ENCODE data around the gene ABCB4. TPM values are rescaled to one million over a fixed set of nuclear protein-coding genes. Genes with fewer than 3 reads are reported as not detected.
"Not testable (repeated sequence)": the region's sequence is repeated elsewhere in the genome, so short reads cannot be mapped to it uniquely, and the experiment has no call there.

Gene ABCB4
- polyA plus RNA-seq, 3 donors: 0.06 to 0.27 TPM; not detected in 1

DNA sequence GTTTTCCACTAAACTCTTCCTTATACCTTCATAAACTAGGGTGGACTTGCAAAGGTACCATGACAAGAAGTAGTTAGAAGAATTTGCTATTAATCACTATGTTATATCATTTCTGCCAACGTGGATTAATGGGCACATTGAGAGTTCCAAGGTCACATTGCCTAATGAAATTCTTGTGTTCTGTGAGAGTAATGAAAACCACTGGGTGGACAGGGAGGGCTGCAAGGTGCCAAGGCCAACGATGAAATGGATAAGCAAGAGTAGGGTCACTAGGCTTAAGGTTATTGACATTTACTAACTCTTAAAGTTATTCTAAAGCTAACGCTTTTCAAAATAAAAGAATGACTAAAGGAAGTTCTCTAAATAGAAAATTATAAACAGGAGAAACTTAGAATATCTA, 6.6 kb upstream of the ABCB4 start:
- H3K27ac ChIP-seq (ENCODE audit: low read depth, low read length): no peak overlapping the region
- 32 to 69% (median 61%) methylated on average over 3 of the region's 3 CpGs for WGBS, 3 donors

- no peak overlapping the region for H3K27ac ChIP-seq (ENCODE audit: low read depth, low read length)
- 89 to 97% (median 90%) methylated on average over 2 of the region's 2 CpGs for WGBS, 3 donors
These were observed 4.9 kb upstream of the ABCB4 start for GRCh38 chr7:87480386-87480785.

DNA sequence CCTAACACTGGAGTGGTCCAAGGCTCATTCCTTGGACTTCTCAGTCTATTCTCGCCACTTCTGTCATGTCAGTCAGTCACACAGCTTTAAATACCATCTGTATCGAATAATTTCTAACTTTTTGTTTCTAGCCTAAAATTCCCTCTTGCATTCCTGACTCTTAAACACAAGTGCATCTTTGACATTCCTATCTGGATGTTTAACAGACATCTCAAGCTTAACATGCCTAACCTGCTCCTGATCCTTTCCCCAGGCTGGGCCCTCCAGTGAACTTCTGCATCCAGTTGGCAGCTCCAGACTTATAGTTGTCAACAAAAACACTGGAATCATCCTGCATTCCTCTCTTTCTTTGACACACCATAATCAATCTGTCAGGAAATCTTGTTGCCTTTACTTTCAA, 4.5 kb upstream of the ABCB4 start:
- no peak overlapping the region for H3K27ac ChIP-seq (ENCODE audit: low read depth, low read length)
- 77 to 85% (median 83%) methylated on average over 2 of the region's 2 CpGs for WGBS, 3 donors

GRCh38 chr7:87476179-87476557, 688 bp upstream of the ABCB4 start:
- 56 to 64% (median 56%) methylated on average over 8 of the region's 8 CpGs for WGBS, 3 donors

GRCh38 chr7:87474533-87475358, 734 bp downstream of the ABCB4 start:
- 12 to 19% (median 16%) methylated on average over 14 of the region's 14 CpGs for WGBS, 3 donors
- no peak overlapping the region for H3K27ac ChIP-seq (ENCODE audit: low read depth, low read length)

More at GRCh38 chr7:87476179-87476557, 688 bp upstream of the ABCB4 start:
- H3K27ac ChIP-seq (ENCODE audit: low read depth, low read length): no peak overlapping the region

- no peak overlapping the region for H3K27ac ChIP-seq (ENCODE audit: low read depth, low read length)
- WGBS, 3 donors: 38 to 58% (median 38%) methylated on average over 2 of the region's 2 CpGs
These were observed 1.5 kb downstream of the ABCB4 start for GRCh38 chr7:87473986-87474385.

GRCh38 chr7:87473192-87473591, 2.3 kb downstream of the ABCB4 start:
- no peak overlapping the region for H3K27ac ChIP-seq (ENCODE audit: low read depth, low read length)

GRCh38 chr7:87471473-87471872, 4.0 kb downstream of the ABCB4 start:
- WGBS, 3 donors: 66 to 84% (median 72%) methylated on average over 2 of the region's 2 CpGs
- no peak overlapping the region for H3K27ac ChIP-seq (ENCODE audit: low read depth, low read length)

More at GRCh38 chr7:87473192-87473591, 2.3 kb downstream of the ABCB4 start:
- WGBS, 3 donors: 58 to 68% (median 65%) methylated on average over 2 of the region's 2 CpGs

GRCh38 chr7:87469204-87469603, 6.3 kb downstream of the ABCB4 start:
- H3K27ac ChIP-seq (ENCODE audit: low read depth, low read length): not testable (repeated sequence)

GRCh38 chr7:87465534-87465880, 10.0 kb downstream of the ABCB4 start:
- H3K27ac ChIP-seq (ENCODE audit: low read depth, low read length): not testable (repeated sequence)
- WGBS, 3 donors: 85 to 93% (median 91%) methylated on average over 6 to 7 of the region's 7 CpGs

- H3K27ac ChIP-seq (ENCODE audit: low read depth, low read length): not testable (repeated sequence)
- WGBS, 3 donors: 42 to 76% (median 76%) methylated on average over 16 of the region's 16 CpGs
These were observed 10.5 kb downstream of the ABCB4 start for GRCh38 chr7:87464830-87465533.

DNA sequence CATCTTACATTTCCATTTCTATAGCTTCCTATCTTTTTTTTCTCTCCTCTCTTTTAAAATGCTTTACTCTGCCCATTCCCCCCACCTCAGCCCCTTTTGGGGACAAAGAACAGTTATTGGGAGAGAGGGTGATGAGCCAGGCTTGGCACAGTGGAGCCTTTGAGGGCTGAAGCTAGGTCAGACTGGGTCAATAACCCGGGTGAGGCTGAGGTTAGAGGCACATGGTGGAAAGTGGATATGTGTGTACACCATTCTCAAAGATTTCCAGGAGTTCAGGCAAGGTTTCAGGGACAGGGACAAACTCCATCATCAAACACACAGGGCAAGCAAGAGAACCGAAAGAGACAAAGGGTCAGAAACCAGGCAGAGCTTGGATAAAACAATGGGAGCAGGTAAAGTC, 11.5 kb downstream of the ABCB4 start:
- 82 to 87% (median 84%) methylated on average over 2 of the region's 2 CpGs for WGBS, 3 donors
- no peak overlapping the region for H3K27ac ChIP-seq (ENCODE audit: low read depth, low read length)

GRCh38 chr7:87460444-87460843, 15.0 kb downstream of the ABCB4 start:
- WGBS, 3 donors: 92 to 94% (median 92%) methylated on average over 3 of the region's 3 CpGs
- H3K27ac ChIP-seq (ENCODE audit: low read depth, low read length): not testable (repeated sequence)

DNA sequence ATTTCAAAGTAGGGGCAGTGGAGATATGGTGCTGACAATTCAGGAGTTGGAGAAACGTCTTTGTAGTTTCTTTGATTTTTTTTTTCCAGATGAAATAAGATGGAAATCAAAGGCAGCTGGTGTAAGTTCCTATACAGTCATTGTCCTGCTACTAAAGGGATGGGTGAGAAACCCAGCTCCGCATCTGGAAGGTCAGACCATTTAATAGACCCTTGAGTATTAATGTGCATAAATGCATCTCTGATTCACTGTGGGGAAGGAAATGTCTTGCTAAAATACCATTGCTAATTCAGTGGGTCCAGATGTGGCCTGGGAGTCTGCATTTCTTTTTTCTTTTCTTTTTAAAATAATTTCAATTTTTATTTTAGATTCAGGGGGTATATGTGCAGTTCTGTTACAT, 15.5 kb downstream of the ABCB4 start:
- no peak overlapping the region for H3K27ac ChIP-seq (ENCODE audit: low read depth, low read length)
- WGBS, 3 donors: 81 to 89% (median 83%) methylated on average over 2 of the region's 2 CpGs

DNA sequence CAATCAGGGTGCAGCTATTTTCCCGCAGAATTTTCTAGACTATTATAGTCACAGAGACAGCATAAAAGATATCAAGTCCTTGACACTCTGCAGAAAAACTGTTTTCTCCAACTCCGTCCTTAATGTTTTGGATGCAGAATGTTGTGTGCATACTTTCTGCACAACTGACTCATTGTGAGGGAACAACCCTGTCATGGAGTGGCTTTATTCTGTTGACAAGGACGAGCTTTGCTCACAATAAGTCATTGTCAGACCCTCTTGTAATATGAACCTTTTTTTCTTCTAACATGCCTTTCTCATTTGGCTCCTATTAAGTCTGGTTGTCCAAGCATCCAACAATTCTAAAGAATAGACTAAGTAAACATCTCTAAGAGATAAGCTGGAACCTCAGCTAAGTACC, 17.3 kb downstream of the ABCB4 start:
- no peak overlapping the region for H3K27ac ChIP-seq (ENCODE audit: low read depth, low read length)
- 58 to 79% (median 75%) methylated on average over 3 of the region's 3 CpGs for WGBS, 3 donors

DNA sequence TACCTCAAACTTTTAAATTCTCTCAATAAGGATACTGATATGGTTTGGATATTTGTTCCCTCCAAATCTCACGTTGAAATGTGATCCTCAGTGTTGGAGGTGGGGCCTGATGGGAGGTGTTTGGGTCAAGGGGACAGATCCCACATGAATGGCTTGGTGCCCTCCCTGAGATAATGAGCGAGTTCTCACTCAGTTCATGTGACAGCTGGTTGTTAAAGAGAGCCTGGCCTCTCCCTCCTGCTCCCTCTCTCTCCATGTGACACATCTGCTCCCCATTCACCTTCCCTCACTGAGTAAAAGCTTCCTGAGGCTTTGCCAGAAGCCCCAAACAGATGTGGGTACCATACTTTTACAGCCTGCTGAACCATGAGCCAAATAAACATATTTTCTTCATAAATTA, 19.2 kb downstream of the ABCB4 start:
- no peak overlapping the region for H3K27ac ChIP-seq (ENCODE audit: low read depth, low read length)
- 22 to 57% (median 47%) methylated on average over 2 of the region's 2 CpGs for WGBS, 3 donors

DNA sequence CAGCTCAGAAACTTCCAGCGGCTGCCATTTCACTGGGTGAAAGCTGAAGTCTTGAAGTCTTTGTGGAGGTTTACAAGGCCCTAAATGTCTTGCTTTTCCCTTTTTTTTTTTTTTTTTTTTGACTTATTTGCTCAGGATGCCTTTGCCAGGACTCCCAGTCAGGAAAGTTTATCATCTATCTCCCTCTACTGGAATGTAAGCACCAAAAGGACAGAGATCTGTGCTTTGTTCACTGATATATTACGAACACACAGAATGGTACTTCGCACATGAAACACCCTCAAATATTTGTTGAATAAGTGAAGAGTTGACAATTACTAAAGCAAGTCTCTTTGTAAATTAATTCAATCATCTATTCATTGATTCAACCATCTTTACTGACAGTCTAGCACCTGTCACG, 23.2 kb downstream of the ABCB4 start:
- no peak overlapping the region for H3K27ac ChIP-seq (ENCODE audit: low read depth, low read length)
- WGBS, 3 donors: 55 to 87% (median 77%) methylated on average over 4 of the region's 4 CpGs

- no peak overlapping the region for H3K27ac ChIP-seq (ENCODE audit: low read depth, low read length)
- WGBS, 3 donors: 89 to 91% (median 91%) methylated on average over 4 of the region's 4 CpGs
These were observed 24.3 kb downstream of the ABCB4 start for GRCh38 chr7:87451187-87451586.

GRCh38 chr7:87450706-87451105, 24.8 kb downstream of the ABCB4 start:
- WGBS, 3 donors: 40 to 63% (median 52%) methylated on average over 1 of the region's 1 CpG
- H3K27ac ChIP-seq (ENCODE audit: low read depth, low read length): no peak overlapping the region

- no peak overlapping the region for H3K27ac ChIP-seq (ENCODE audit: low read depth, low read length)
- WGBS, 3 donors: 62 to 66% (median 65%) methylated on average over 7 of the region's 7 CpGs
These were observed 27.1 kb downstream of the ABCB4 start for GRCh38 chr7:87448388-87448787.

Measured in adipose tissue (tissue), 3 donors.